ENCODE results near the gene ZFAND2B.

The ZFAND2B gene

DNA sequence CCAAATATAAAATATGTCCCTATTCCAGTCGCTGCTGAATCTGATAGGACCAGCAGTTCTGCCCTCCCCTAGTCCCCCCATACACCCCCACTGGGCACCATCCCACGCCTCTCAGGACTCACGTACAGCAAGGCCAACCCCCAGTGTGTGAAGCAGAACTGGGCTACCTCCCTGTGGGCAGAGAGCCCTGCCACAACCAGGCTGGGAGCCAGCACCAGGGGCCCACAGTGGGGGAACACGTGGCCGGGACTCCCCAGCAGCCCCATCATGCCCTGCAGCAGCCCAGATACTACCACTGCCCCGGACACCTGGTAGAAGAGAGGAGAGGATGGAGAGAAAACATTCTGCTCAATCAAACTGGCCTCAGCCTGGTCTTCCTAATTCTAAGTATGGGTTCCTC, 38.1 kb upstream of the ZFAND2B start:
- Histone ChIP-seq H3K4me3 (replicated peaks; ENCODE audit: low read depth, low read length) (no peak overlapping the region), H3K36me3 (ENCODE audit: control insufficient read depth, insufficient read depth, low read length) (peaks cover 18% of the 10 kb centered on the region), H3K27me3 (replicated peaks; ENCODE audit: control insufficient read depth, insufficient read depth, low read length) (no peaks in the 10 kb centered on the region)
- TF ChIP-seq, protein P1, sequence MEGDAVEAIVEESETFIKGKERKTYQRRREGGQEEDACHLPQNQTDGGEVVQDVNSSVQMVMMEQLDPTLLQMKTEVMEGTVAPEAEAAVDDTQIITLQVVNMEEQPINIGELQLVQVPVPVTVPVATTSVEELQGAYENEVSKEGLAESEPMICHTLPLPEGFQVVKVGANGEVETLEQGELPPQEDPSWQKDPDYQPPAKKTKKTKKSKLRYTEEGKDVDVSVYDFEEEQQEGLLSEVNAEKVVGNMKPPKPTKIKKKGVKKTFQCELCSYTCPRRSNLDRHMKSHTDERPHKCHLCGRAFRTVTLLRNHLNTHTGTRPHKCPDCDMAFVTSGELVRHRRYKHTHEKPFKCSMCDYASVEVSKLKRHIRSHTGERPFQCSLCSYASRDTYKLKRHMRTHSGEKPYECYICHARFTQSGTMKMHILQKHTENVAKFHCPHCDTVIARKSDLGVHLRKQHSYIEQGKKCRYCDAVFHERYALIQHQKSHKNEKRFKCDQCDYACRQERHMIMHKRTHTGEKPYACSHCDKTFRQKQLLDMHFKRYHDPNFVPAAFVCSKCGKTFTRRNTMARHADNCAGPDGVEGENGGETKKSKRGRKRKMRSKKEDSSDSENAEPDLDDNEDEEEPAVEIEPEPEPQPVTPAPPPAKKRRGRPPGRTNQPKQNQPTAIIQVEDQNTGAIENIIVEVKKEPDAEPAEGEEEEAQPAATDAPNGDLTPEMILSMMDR (IDR thresholded peaks at IDR 0.05; ENCODE audit: insufficient read depth, low read length, poor library complexity, severe bottlenecking): no peak
- DNase-seq (ENCODE audit: extremely low read depth, insufficient read length): no peak

DNA sequence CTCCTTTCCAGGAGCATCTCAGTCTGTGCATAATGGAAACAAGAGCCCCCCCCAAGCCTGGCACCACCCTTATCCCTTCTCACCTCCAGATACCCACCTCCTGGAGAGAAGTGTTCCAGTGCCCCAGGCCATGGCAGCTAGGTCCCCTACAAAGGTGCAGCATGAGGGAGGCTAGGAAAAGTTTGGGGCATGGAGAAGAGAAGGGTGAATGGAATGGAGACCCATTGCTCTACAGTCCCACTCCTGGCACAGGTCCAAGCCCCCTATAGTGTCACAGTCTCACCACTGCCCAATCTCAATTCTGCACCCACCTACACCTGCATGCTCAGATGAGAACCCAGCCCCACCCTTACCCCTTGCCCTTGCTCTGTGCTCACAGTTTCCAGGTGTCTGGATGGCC, 37.6 kb upstream of the ZFAND2B start:
- TF ChIP-seq, protein P1 (IDR thresholded peaks at IDR 0.05; ENCODE audit: insufficient read depth, low read length, poor library complexity, severe bottlenecking): no peak
- H3K4me3 ChIP-seq (replicated peaks; ENCODE audit: low read depth, low read length): no peak overlapping the region
- peaks cover 22% of the 10 kb centered on the region for H3K36me3 ChIP-seq (ENCODE audit: control insufficient read depth, insufficient read depth, low read length)
- no peak for DNase-seq (ENCODE audit: extremely low read depth, insufficient read length)
- no peaks in the 10 kb centered on the region for H3K27me3 ChIP-seq (replicated peaks; ENCODE audit: control insufficient read depth, insufficient read depth, low read length)

DNA sequence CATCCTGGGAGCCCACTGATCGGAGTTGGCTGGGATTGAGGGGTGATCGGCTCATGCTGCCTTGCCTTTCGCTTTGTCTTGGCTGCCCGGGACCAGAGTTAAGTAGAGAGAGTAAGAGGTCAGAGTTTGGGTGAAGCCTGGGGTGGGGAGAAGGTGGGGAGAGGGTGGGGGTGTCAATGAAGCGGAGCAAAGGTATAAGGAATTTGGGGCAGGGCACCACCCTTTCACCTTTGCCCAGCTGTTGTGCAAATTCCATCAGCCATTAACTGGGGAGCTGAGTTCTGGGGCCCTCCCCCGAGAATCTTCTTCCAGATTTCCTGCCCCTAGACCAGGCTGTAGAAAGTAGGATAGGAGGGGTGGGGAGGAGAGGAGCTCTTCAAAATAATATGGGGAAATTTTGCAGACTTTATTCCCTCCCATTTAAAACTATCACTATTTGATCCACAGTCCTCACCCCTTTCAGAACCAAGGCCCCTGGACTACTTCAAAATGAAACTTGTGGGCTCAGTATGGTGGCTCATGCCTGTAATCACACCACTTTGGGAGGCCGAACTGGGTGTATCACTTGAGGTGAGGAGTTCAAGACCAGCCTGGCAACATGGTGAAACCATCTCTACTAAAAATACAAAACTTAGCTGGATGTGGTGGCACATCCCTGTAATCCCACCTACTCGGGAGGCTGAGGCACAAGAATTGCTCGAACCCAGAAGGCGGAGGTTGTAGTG, 36.5 kb upstream of the ZFAND2B start, which contains the start of gene SLC23A3:
SLC23A3 (minus strand) TSS at position 100 of the 725 bp plus-strand sequence; CDS start at position 55, 45 bp downstream.
- Histone ChIP-seq H3K27me3 (replicated peaks; ENCODE audit: control insufficient read depth, insufficient read depth, low read length) (no peaks in the 10 kb centered on the region), H3K4me3 (replicated peaks; ENCODE audit: low read depth, low read length) (no peak within 1 kb of the TSS), H3K36me3 (ENCODE audit: control insufficient read depth, insufficient read depth, low read length) (peaks cover 28% of the 10 kb centered on the region)
- DNase-seq (ENCODE audit: extremely low read depth, insufficient read length): no peak
- TF ChIP-seq, protein P1 (IDR thresholded peaks at IDR 0.05; ENCODE audit: insufficient read depth, low read length, poor library complexity, severe bottlenecking): no peak

DNA sequence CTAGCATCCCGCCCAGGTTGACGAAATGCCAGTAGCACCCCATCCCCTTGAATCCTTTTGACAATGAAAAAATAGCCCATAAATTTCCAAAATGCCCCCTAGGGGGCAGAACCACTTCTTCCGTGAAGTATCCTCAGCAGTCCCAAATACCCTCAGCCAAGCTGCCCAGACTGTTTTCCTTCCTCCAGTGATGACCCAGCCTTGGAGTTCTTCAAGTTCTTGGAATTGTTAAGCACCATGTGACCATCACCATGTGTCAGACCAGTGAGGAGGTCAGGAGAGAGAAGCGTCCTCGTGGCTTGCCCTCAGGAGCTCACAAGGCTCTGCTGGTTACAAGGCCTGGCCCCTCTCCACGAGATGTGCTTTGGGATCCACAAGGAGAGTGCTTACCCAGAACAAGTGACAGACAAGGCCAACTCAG, 35.3 kb upstream of the ZFAND2B start:
- peaks cover 28% of the 10 kb centered on the region for H3K36me3 ChIP-seq (ENCODE audit: control insufficient read depth, insufficient read depth, low read length)
- H3K4me3 ChIP-seq (replicated peaks; ENCODE audit: low read depth, low read length): no peak overlapping the region
- TF ChIP-seq, protein P1 (IDR thresholded peaks at IDR 0.05; ENCODE audit: insufficient read depth, low read length, poor library complexity, severe bottlenecking): peak; percentile 77
- no peak for DNase-seq (ENCODE audit: extremely low read depth, insufficient read length)
- H3K27me3 ChIP-seq (replicated peaks; ENCODE audit: control insufficient read depth, insufficient read depth, low read length): no peaks in the 10 kb centered on the region

DNA sequence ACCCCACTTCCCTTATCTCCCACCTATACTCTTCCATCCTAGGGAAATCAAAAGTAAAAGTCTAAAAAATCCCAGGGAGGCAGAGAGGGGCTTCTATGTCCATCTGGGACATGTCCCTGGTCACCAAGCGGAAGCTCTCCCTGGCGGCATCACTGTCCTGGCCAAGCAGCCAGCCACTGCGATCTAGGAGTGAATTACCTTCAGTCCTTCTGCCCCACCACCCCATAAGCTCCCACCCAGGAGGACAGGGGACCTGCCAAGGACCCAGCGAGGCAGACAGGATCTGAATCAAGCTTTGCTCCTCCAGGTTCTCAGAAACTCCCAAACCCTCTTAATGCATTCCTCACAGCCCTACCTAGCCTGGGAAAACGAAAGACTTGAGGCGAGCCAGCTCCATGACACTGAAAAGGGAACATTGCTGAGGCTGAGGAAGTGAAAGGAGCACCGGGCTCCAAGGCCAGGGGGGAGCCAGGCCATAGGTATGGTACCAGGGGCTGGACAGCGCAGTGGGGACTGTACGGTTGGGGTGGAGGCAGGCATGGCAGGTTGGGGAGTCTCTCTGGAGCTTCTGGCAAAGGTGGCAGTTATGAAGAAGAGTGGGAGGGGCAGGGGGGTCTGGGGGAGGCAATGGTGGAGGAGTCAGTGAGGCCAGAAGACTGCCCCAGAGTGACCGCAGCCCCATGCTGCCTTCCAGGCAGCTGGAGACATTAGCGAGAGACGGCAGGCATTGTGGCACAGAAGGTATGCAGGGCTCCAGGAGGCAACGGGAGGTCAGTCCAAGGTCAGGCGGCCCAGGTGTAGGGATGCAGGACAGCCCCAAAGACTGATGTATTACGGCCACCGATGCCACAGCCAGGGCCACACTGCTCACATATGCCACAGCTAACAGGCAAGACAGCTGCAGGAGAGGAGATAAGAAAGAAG, 34.1 kb upstream of the ZFAND2B start:
- Histone ChIP-seq H3K4me3 (replicated peaks; ENCODE audit: low read depth, low read length) (no peak overlapping the region), H3K27me3 (replicated peaks; ENCODE audit: control insufficient read depth, insufficient read depth, low read length) (no peaks in the 10 kb centered on the region), H3K36me3 (ENCODE audit: control insufficient read depth, insufficient read depth, low read length) (peaks cover 28% of the 10 kb centered on the region)
- DNase-seq (ENCODE audit: extremely low read depth, insufficient read length): no peak
- TF ChIP-seq, protein P1 (IDR thresholded peaks at IDR 0.05; ENCODE audit: insufficient read depth, low read length, poor library complexity, severe bottlenecking): no peak

All from GM06990 (cell line).